ENCODE measurements around the gene HOXB8. TPM values are rescaled to one million over a fixed set of nuclear protein-coding genes. Genes with fewer than 3 reads are reported as not detected.

The HOXB8 gene
- total RNA-seq, 2 experiments from 2014 or later, result not detected

GRCh38 chr17:48600244-48601098 lies 14.6 kb downstream of the HOXB8 start:
- peaks cover 39% of the 10 kb centered on the region for H3K4me1 Mint-ChIP-seq
- no peaks in the 10 kb centered on the region for H3K9me3 Mint-ChIP-seq
- no peak overlapping the region for H3K27ac Mint-ChIP-seq
- peaks cover 99% of the 10 kb centered on the region for H3K27me3 Mint-ChIP-seq
- H3K36me3 Mint-ChIP-seq, result no peaks in the 10 kb centered on the region
- no peak for DNase-seq
- no peak overlapping the region for H3K4me3 Mint-ChIP-seq

GRCh38 chr17:48599354-48599753 lies 15.7 kb downstream of the HOXB8 start:
- Mint-ChIP-seq H3K27me3 (peaks cover 98% of the 10 kb centered on the region), H3K4me3 (no peak overlapping the region), H3K9me3 (no peaks in the 10 kb centered on the region), H3K36me3 (no peaks in the 10 kb centered on the region), H3K27ac (no peak overlapping the region), H3K4me1 (peaks cover 33% of the 10 kb centered on the region)
- no peak for DNase-seq

- Mint-ChIP-seq H3K4me3 (no peak overlapping the region), H3K9me3 (no peaks in the 10 kb centered on the region), H3K27ac (no peak overlapping the region), H3K4me1 (peaks cover 32% of the 10 kb centered on the region), H3K27me3 (peaks cover 98% of the 10 kb centered on the region), H3K36me3 (no peaks in the 10 kb centered on the region)
- no peak for DNase-seq
Measured at GRCh38 chr17:48598736-48599135, 16.4 kb downstream of the HOXB8 start.

GRCh38 chr17:48597778-48598631 lies 17.1 kb downstream of the HOXB8 start:
- H3K9me3 Mint-ChIP-seq, result no peaks in the 10 kb centered on the region
- H3K4me3 Mint-ChIP-seq, result peak overlapping the region; percentile 71
- no peak for DNase-seq
- H3K36me3 Mint-ChIP-seq, result no peaks in the 10 kb centered on the region
- peaks cover 98% of the 10 kb centered on the region for H3K27me3 Mint-ChIP-seq
- peaks cover 31% of the 10 kb centered on the region for H3K4me1 Mint-ChIP-seq
- H3K27ac Mint-ChIP-seq, result no peak overlapping the region

GRCh38 chr17:48597528-48597777 lies 17.6 kb downstream of the HOXB8 start:
- Mint-ChIP-seq H3K9me3 (no peaks in the 10 kb centered on the region), H3K27ac (no peak overlapping the region)
- DNase-seq, result no peak

GRCh38 chr17:48596735-48597527 lies 18.2 kb downstream of the HOXB8 start:
- no peak for DNase-seq
- Mint-ChIP-seq H3K4me1 (peaks cover 36% of the 10 kb centered on the region), H3K27me3 (peaks cover 99% of the 10 kb centered on the region), H3K36me3 (no peaks in the 10 kb centered on the region), H3K9me3 (no peaks in the 10 kb centered on the region), H3K27ac (no peak overlapping the region), H3K4me3 (peak overlapping the region; percentile 71)

More at GRCh38 chr17:48597528-48597777, 17.6 kb downstream of the HOXB8 start:
- Mint-ChIP-seq H3K27me3 (peaks cover 98% of the 10 kb centered on the region), H3K4me3 (peak overlapping the region; percentile 71), H3K36me3 (no peaks in the 10 kb centered on the region), H3K4me1 (peaks cover 35% of the 10 kb centered on the region)

GRCh38 chr17:48596000-48596734 lies 18.9 kb downstream of the HOXB8 start:
- H3K4me1 Mint-ChIP-seq, result peaks cover 36% of the 10 kb centered on the region
- no peaks in the 10 kb centered on the region for H3K9me3 Mint-ChIP-seq
- H3K27ac Mint-ChIP-seq, result no peak overlapping the region

GRCh38 chr17:48595278-48595999 lies 19.7 kb downstream of the HOXB8 start:
- Mint-ChIP-seq H3K4me3 (no peak overlapping the region), H3K4me1 (peaks cover 36% of the 10 kb centered on the region), H3K9me3 (no peaks in the 10 kb centered on the region), H3K27ac (no peak overlapping the region), H3K27me3 (peaks cover 98% of the 10 kb centered on the region), H3K36me3 (no peaks in the 10 kb centered on the region)
- no peak for DNase-seq

More at GRCh38 chr17:48596000-48596734, 18.9 kb downstream of the HOXB8 start:
- DNase-seq, result no peak
- no peaks in the 10 kb centered on the region for H3K36me3 Mint-ChIP-seq
- peaks cover 99% of the 10 kb centered on the region for H3K27me3 Mint-ChIP-seq
- peak overlapping the region; percentile 71 for H3K4me3 Mint-ChIP-seq

GRCh38 chr17:48594538-48595277 lies 20.4 kb downstream of the HOXB8 start:
- no peak for DNase-seq
- peaks cover 98% of the 10 kb centered on the region for H3K27me3 Mint-ChIP-seq
- no peak overlapping the region for H3K4me3 Mint-ChIP-seq
- H3K9me3 Mint-ChIP-seq, result no peaks in the 10 kb centered on the region
- no peaks in the 10 kb centered on the region for H3K36me3 Mint-ChIP-seq
- H3K4me1 Mint-ChIP-seq, result peaks cover 40% of the 10 kb centered on the region
- H3K27ac Mint-ChIP-seq, result no peak overlapping the region

- H3K9me3 Mint-ChIP-seq, result no peaks in the 10 kb centered on the region
- H3K27ac Mint-ChIP-seq, result no peak overlapping the region
- peak; percentile 87 for DNase-seq
- H3K27me3 Mint-ChIP-seq, result peaks cover 98% of the 10 kb centered on the region
- H3K4me1 Mint-ChIP-seq, result peaks cover 43% of the 10 kb centered on the region
- peak overlapping the region; percentile 76 for H3K4me3 Mint-ChIP-seq
- H3K36me3 Mint-ChIP-seq, result no peaks in the 10 kb centered on the region
Measured at GRCh38 chr17:48593840-48594537, 21.1 kb downstream of the HOXB8 start.

- Mint-ChIP-seq H3K4me1 (peaks cover 40% of the 10 kb centered on the region), H3K27me3 (peaks cover 98% of the 10 kb centered on the region), H3K9me3 (no peaks in the 10 kb centered on the region), H3K4me3 (peak within 1 kb of the TSS; percentile 76), H3K27ac (no peak within 1 kb of the TSS), H3K36me3 (no peaks in the 10 kb centered on the region)
- no peak for DNase-seq
Measured at GRCh38 chr17:48593126-48593829, 21.8 kb downstream of the HOXB8 start, which contains the start of gene HOXB5. TSS of gene HOXB5 (minus strand) at chr17:48593779. CDS start at chr17:48593682, 97 bp downstream.

- Mint-ChIP-seq H3K27ac (no peak overlapping the region), H3K9me3 (no peaks in the 10 kb centered on the region), H3K4me3 (peak overlapping the region; percentile 76), H3K4me1 (peaks cover 34% of the 10 kb centered on the region), H3K36me3 (no peaks in the 10 kb centered on the region), H3K27me3 (peaks cover 98% of the 10 kb centered on the region)
- no peak for DNase-seq
Measured at GRCh38 chr17:48592577-48592976, 22.5 kb downstream of the HOXB8 start.

All from activated naive CD8-positive, alpha-beta T cell treated with anti-CD3 and anti-CD28 coated beads for 36 hours (primary cell).